Activated naive CD4-positive, alpha-beta T cell treated with anti-CD3 and anti-CD28 coated beads for 36 hours (primary cell): ENCODE measurements around the gene FOXO1. TPM values are rescaled to one million over a fixed set of nuclear protein-coding genes. Genes with fewer than 3 reads are reported as not detected.
"Not testable (repeated sequence)": the region's sequence is repeated elsewhere in the genome, so short reads cannot be mapped to it uniquely, and the experiment has no call there.

ENCODE experiments used
- CTCF ChIA-PET: fragments of 350-600 bp; sonication (Branson Sonifier 250); formaldehyde crosslinking; loops from one replicate; lab custom pipeline; 2021; ENCODE audit warnings: antibody characterized with exemption; lab: Charles Lee
- DNase-seq: peaks from one replicate; pipeline ENCODE4 v3.0.0-alpha.2; 2020
- H3K27ac Mint-ChIP-seq: one replicate; pipeline ENCODE4 v1.8.0; 2021; ENCODE audit warnings: mild to moderate bottlenecking, mixed read lengths
- H3K27me3 Mint-ChIP-seq: one replicate; pipeline ENCODE4 v1.8.0; 2021; ENCODE audit warnings: low read depth, mixed read lengths
- H3K36me3 Mint-ChIP-seq: one replicate; pipeline ENCODE4 v1.8.0; 2021; ENCODE audit warnings: low read depth, mixed read lengths
- H3K4me1 Mint-ChIP-seq: one replicate; pipeline ENCODE4 v1.8.0; 2021; ENCODE audit warnings: low read depth, mixed read lengths
- H3K4me3 Mint-ChIP-seq: one replicate; pipeline ENCODE4 v1.8.0; 2021; ENCODE audit warnings: mild to moderate bottlenecking, moderate library complexity, mixed read lengths
- H3K9me3 Mint-ChIP-seq: one replicate; pipeline ENCODE4 v1.8.0; 2021; ENCODE audit warnings: mixed read lengths
- intact Hi-C: fragments of 100-400 bp; cut with micrococcal nuclease; formaldehyde crosslinking; loops from one replicate; pipeline ENCODE4 v1.15.1; 2023
- total RNA-seq, 2 experiments: library from RNA; stranded (reverse); gene quantifications; one replicate each; pipeline ENCODE4 v1.2.3, GENCODE V29; 2021

The FOXO1 gene
- 10 to 100 TPM; 30.9 to 32.1 TPM for total RNA-seq

- Mint-ChIP-seq H3K36me3 (peaks cover 17% of the 10 kb centered on the region), H3K27ac (peak within 1 kb of the TSS; percentile 94), H3K9me3 (no peaks in the 10 kb centered on the region), H3K4me1 (peaks cover 40% of the 10 kb centered on the region), H3K4me3 (peak within 1 kb of the TSS; percentile 92), H3K27me3 (no peaks in the 10 kb centered on the region)
- intact Hi-C loops = loop anchor here (1.0 to 10.0 kb wide), 4 partner anchors 278 to 1609 kb away; partner anchors contain the start of gene AKAP11
- CTCF ChIA-PET = interaction anchor here (0.7 to 2.2 kb wide), 2 partner anchors 12 to 149 kb away, joined by 3 to 7 read pairs; no protein-coding TSS in a partner anchor
- DNase-seq = peak; percentile 84
Measured at GRCh38 chr13:40666045-40666932, at the start of gene FOXO1. TSS of gene FOXO1 (minus strand) at chr13:40666641. CDS start at chr13:40666212, 429 bp downstream.

- DNase-seq, H3K4me1 Mint-ChIP-seq, CTCF ChIA-PET, H3K27ac Mint-ChIP-seq, H3K27me3 Mint-ChIP-seq, H3K4me3 Mint-ChIP-seq, intact Hi-C loops: not testable (repeated sequence)
- H3K9me3 Mint-ChIP-seq = peaks cover 20% of the 10 kb centered on the region
- H3K36me3 Mint-ChIP-seq = peaks cover 43% of the 10 kb centered on the region
Measured at GRCh38 chr13:40714433-40714832, 48.0 kb upstream of the FOXO1 start.

GRCh38 chr13:40706439-40706838, 40.0 kb upstream of the FOXO1 start:
- intact Hi-C loops = loop anchor here (2.0 kb wide), 1 partner anchor 70 kb away; no protein-coding TSS in a partner anchor
- CTCF ChIA-PET = no interaction called here
- DNase-seq = peak; percentile 15
- Mint-ChIP-seq H3K36me3 (peaks cover 12% of the 10 kb centered on the region), H3K9me3 (peaks cover 39% of the 10 kb centered on the region), H3K27me3 (no peaks in the 10 kb centered on the region), H3K27ac (no peak overlapping the region), H3K4me3 (no peak overlapping the region), H3K4me1 (peaks cover 12% of the 10 kb centered on the region)

GRCh38 chr13:40697711-40698110, 31.3 kb upstream of the FOXO1 start:
- no peak for DNase-seq
- Mint-ChIP-seq H3K27me3 (no peaks in the 10 kb centered on the region), H3K9me3 (no peaks in the 10 kb centered on the region), H3K36me3 (no peaks in the 10 kb centered on the region), H3K4me1 (no peaks in the 10 kb centered on the region), H3K27ac (no peak overlapping the region), H3K4me3 (no peak overlapping the region)
- CTCF ChIA-PET = no interaction called here
- intact Hi-C loops = no loop called here

- CTCF ChIA-PET = interaction anchor here (0.7 kb wide), 1 partner anchor 23 kb away, joined by 3 read pairs; no protein-coding TSS in a partner anchor
Measured at GRCh38 chr13:40694426-40694825, 28.0 kb upstream of the FOXO1 start.

DNA sequence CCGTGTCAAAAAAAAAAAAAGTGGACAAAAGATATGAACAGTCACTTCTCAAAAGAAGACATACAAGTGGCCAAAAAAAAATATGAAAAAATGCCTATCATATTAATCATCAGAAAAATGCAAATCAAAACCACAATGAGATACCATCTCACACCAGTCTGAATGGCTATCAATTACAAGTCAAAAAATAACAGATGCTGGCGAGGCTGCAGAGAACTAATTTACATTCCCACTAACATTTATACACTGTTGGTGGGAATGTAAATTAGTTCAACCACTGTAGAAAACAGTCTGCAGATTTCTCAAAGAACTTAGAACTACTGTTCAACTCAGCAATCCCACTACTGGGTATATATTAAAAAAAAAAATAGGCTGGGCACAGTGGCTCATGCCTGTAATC, 26.5 kb upstream of the FOXO1 start:
- CTCF ChIA-PET = no interaction called here
- H3K4me3 Mint-ChIP-seq = no peak overlapping the region
- H3K36me3 Mint-ChIP-seq = no peaks in the 10 kb centered on the region
- DNase-seq = no peak
- H3K27me3 Mint-ChIP-seq = no peaks in the 10 kb centered on the region
- H3K4me1 Mint-ChIP-seq = no peaks in the 10 kb centered on the region
- intact Hi-C loops = no loop called here
- H3K27ac Mint-ChIP-seq = no peak overlapping the region
- no peaks in the 10 kb centered on the region for H3K9me3 Mint-ChIP-seq

More at GRCh38 chr13:40694426-40694825, 28.0 kb upstream of the FOXO1 start:
- no peak overlapping the region for H3K27ac Mint-ChIP-seq
- no peaks in the 10 kb centered on the region for H3K27me3 Mint-ChIP-seq
- no peaks in the 10 kb centered on the region for H3K9me3 Mint-ChIP-seq
- no peak for DNase-seq
- H3K4me3 Mint-ChIP-seq = no peak overlapping the region
- no peaks in the 10 kb centered on the region for H3K36me3 Mint-ChIP-seq
- H3K4me1 Mint-ChIP-seq = no peaks in the 10 kb centered on the region
- intact Hi-C loops = no loop called here

GRCh38 chr13:40688781-40689180, 22.3 kb upstream of the FOXO1 start:
- Mint-ChIP-seq H3K4me1 (no peaks in the 10 kb centered on the region), H3K36me3 (no peaks in the 10 kb centered on the region), H3K9me3 (no peaks in the 10 kb centered on the region), H3K27ac (no peak overlapping the region), H3K27me3 (no peaks in the 10 kb centered on the region), H3K4me3 (no peak overlapping the region)
- CTCF ChIA-PET = no interaction called here
- intact Hi-C loops = no loop called here
- no peak for DNase-seq

DNA sequence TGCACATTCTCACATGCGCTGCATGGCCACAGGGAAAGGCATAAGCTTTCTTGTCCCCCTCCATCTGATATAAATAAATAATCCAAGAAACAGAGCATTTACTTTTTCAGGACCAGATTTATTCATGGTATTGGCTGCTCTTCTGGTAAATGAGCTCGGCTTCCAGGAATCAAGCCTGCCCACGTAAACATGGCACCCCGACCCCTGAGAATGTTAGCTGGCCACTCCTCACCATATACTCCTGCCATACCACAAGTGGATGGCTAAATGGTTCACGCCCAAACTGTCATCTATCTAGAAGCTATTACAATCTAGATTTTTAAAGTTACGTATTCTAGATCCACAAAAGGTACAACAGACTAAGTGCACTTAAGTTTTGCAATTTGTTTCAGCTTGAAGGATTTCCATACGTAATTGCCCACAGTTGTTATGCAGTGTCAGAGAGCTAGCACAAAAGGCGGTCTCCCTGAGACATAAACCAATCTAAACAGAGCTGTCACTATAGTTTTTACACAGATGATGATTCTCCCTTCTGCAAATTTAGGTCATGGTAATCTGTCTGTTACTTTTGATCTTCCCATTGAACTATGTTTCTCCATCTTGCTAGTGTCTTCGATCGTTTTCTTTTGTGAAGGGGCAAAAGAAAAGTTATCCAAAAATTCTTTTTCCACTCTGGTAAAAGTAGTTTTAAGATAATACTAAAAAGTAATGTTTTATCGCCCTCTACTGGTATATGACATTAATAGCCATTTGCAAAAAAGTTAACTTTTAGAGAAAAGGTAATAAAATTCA, 16.2 kb upstream of the FOXO1 start:
- Mint-ChIP-seq H3K4me3 (no peak overlapping the region), H3K9me3 (no peaks in the 10 kb centered on the region), H3K36me3 (no peaks in the 10 kb centered on the region), H3K27ac (no peak overlapping the region), H3K4me1 (peaks cover 12% of the 10 kb centered on the region), H3K27me3 (no peaks in the 10 kb centered on the region)
- DNase-seq = no peak
- intact Hi-C loops = loop anchor here (1.0 to 5.0 kb wide), 7 partner anchors 95 to 998 kb away; no protein-coding TSS in a partner anchor
- CTCF ChIA-PET = interaction anchor here (0.6 to 4.1 kb wide), 47 partner anchors 9 to 1012 kb away, joined by 3 to 30 read pairs (median 3); no protein-coding TSS in a partner anchor

GRCh38 chr13:40681341-40682146, 15.1 kb upstream of the FOXO1 start:
- CTCF ChIA-PET = interaction anchor here (0.6 to 4.1 kb wide), 23 partner anchors 13 to 998 kb away, joined by 3 to 30 read pairs (median 4); no protein-coding TSS in a partner anchor
- H3K4me3 Mint-ChIP-seq = no peak overlapping the region
- intact Hi-C loops = loop anchor here (1.0 to 5.0 kb wide), 6 partner anchors 96 to 905 kb away; no protein-coding TSS in a partner anchor
- DNase-seq = no peak
- no peaks in the 10 kb centered on the region for H3K27me3 Mint-ChIP-seq
- H3K9me3 Mint-ChIP-seq = no peaks in the 10 kb centered on the region
- H3K4me1 Mint-ChIP-seq = peaks cover 12% of the 10 kb centered on the region
- H3K36me3 Mint-ChIP-seq = no peaks in the 10 kb centered on the region
- H3K27ac Mint-ChIP-seq = no peak overlapping the region

- CTCF ChIA-PET = interaction anchor here (0.5 to 4.1 kb wide), 8 partner anchors 12 to 998 kb away, joined by 3 to 30 read pairs (median 3); no protein-coding TSS in a partner anchor
- Mint-ChIP-seq H3K4me3 (no peak overlapping the region), H3K27me3 (no peaks in the 10 kb centered on the region), H3K9me3 (no peaks in the 10 kb centered on the region), H3K36me3 (no peaks in the 10 kb centered on the region), H3K27ac (no peak overlapping the region), H3K4me1 (peaks cover 12% of the 10 kb centered on the region)
- no peak for DNase-seq
- intact Hi-C loops = loop anchor here (5.0 kb wide), 2 partner anchors 97 to 258 kb away; no protein-coding TSS in a partner anchor
Measured at GRCh38 chr13:40680659-40681323, 14.3 kb upstream of the FOXO1 start.

- H3K4me3 Mint-ChIP-seq = no peak overlapping the region
- intact Hi-C loops = no loop called here
- no peak overlapping the region for H3K27ac Mint-ChIP-seq
- peaks cover 12% of the 10 kb centered on the region for H3K4me1 Mint-ChIP-seq
- no peak for DNase-seq
- H3K36me3 Mint-ChIP-seq = no peaks in the 10 kb centered on the region
- no peaks in the 10 kb centered on the region for H3K27me3 Mint-ChIP-seq
- no peaks in the 10 kb centered on the region for H3K9me3 Mint-ChIP-seq
- CTCF ChIA-PET = interaction anchor here (1.0 to 4.1 kb wide), 3 partner anchors 11 to 997 kb away, joined by 3 to 22 read pairs (median 5); no protein-coding TSS in a partner anchor
Measured at GRCh38 chr13:40679480-40679985, 13.1 kb upstream of the FOXO1 start.
